ENCODE data around the gene STMN3.

STMN3 gene

GRCh38 chr20:63680857-63681608 lies 27.8 kb upstream of the STMN3 start:
- no peaks in the 10 kb centered on the region for H3F3A ChIP-seq (ENCODE audit: insufficient read depth)
- TF ChIP-seq EZH2phosphoT487 (conservative IDR thresholded peaks at IDR 0.05; ENCODE audit: low read length) (no peak), CTCF (IDR thresholded peaks at IDR 0.05; ENCODE audit: insufficient read depth, low read length, poor library complexity, severe bottlenecking) (no peak)
- no peak overlapping the region for H2AFZ ChIP-seq (ENCODE audit: low read depth, low read length, severe bottlenecking)
- H3K27ac ChIP-seq (ENCODE audit: low read depth, low read length) = no peak overlapping the region
- H4K20me1 ChIP-seq (ENCODE audit: low read depth, low read length) = no peaks in the 10 kb centered on the region
- H3K4me3 ChIP-seq (ENCODE audit: insufficient read depth, low read length, poor library complexity, severe bottlenecking) = no peak overlapping the region
- no peak overlapping the region for H3K9ac ChIP-seq (ENCODE audit: low read length)
- no peaks in the 10 kb centered on the region for H3K27me3 ChIP-seq (ENCODE audit: low read length)
- H3K9me2 ChIP-seq (replicated peaks; ENCODE audit: insufficient read depth, low read length) = no peaks in the 10 kb centered on the region
- H3K4me2 ChIP-seq (ENCODE audit: low read depth, low read length, poor library complexity, severe bottlenecking) = no peak overlapping the region
- H3K36me3 ChIP-seq (ENCODE audit: low read length) = no peaks in the 10 kb centered on the region
- no peaks in the 10 kb centered on the region for H3K79me2 ChIP-seq (ENCODE audit: insufficient read depth, low read length)
- H3K9me3 ChIP-seq (ENCODE audit: insufficient read depth, low read length) = no peaks in the 10 kb centered on the region

GRCh38 chr20:63680427-63680826 lies 27.2 kb upstream of the STMN3 start:
- Histone ChIP-seq H3K9me3 (ENCODE audit: insufficient read depth, low read length) (no peaks in the 10 kb centered on the region), H3K27me3 (ENCODE audit: low read length) (no peaks in the 10 kb centered on the region), H3F3A (ENCODE audit: insufficient read depth) (no peaks in the 10 kb centered on the region), H3K4me2 (ENCODE audit: low read depth, low read length, poor library complexity, severe bottlenecking) (no peak overlapping the region), H3K9ac (ENCODE audit: low read length) (no peak overlapping the region), H2AFZ (ENCODE audit: low read depth, low read length, severe bottlenecking) (no peak overlapping the region), H4K20me1 (ENCODE audit: low read depth, low read length) (no peaks in the 10 kb centered on the region), H3K79me2 (ENCODE audit: insufficient read depth, low read length) (no peaks in the 10 kb centered on the region), H3K36me3 (ENCODE audit: low read length) (no peaks in the 10 kb centered on the region), H3K9me2 (replicated peaks; ENCODE audit: insufficient read depth, low read length) (no peaks in the 10 kb centered on the region), H3K4me3 (ENCODE audit: insufficient read depth, low read length, poor library complexity, severe bottlenecking) (no peak overlapping the region), H3K27ac (ENCODE audit: low read depth, low read length) (no peak overlapping the region)
- no peak for TF ChIP-seq EZH2phosphoT487 (conservative IDR thresholded peaks at IDR 0.05; ENCODE audit: low read length)
- no peak for TF ChIP-seq CTCF (IDR thresholded peaks at IDR 0.05; ENCODE audit: insufficient read depth, low read length, poor library complexity, severe bottlenecking)

- Histone ChIP-seq H3K9me2 (replicated peaks; ENCODE audit: insufficient read depth, low read length) (no peaks in the 10 kb centered on the region), H4K20me1 (ENCODE audit: low read depth, low read length) (no peaks in the 10 kb centered on the region), H3K9me3 (ENCODE audit: insufficient read depth, low read length) (no peaks in the 10 kb centered on the region), H3K36me3 (ENCODE audit: low read length) (no peaks in the 10 kb centered on the region), H3K27me3 (ENCODE audit: low read length) (no peaks in the 10 kb centered on the region), H3K27ac (ENCODE audit: low read depth, low read length) (no peak overlapping the region), H3K9ac (ENCODE audit: low read length) (no peak overlapping the region), H2AFZ (ENCODE audit: low read depth, low read length, severe bottlenecking) (no peak overlapping the region), H3K4me3 (ENCODE audit: insufficient read depth, low read length, poor library complexity, severe bottlenecking) (no peak overlapping the region), H3K4me2 (ENCODE audit: low read depth, low read length, poor library complexity, severe bottlenecking) (no peak overlapping the region), H3F3A (ENCODE audit: insufficient read depth) (no peaks in the 10 kb centered on the region), H3K79me2 (ENCODE audit: insufficient read depth, low read length) (no peaks in the 10 kb centered on the region)
- TF ChIP-seq CTCF (IDR thresholded peaks at IDR 0.05; ENCODE audit: insufficient read depth, low read length, poor library complexity, severe bottlenecking) (no peak), EZH2phosphoT487 (conservative IDR thresholded peaks at IDR 0.05; ENCODE audit: low read length) (no peak)
These were observed 26.6 kb upstream of the STMN3 start for GRCh38 chr20:63679799-63680305.
